ENCODE data around the gene TERT.
"Not testable (repeated sequence)": the region's sequence is repeated elsewhere in the genome, so short reads cannot be mapped to it uniquely, and the experiment has no call there.

Gene TERT

GRCh38 chr5:1278656-1279442, 16.0 kb downstream of the TERT start:
- DNase-seq (ENCODE audit: low read depth), result no peak

- DNase-seq (ENCODE audit: low read depth), result no peak
Measured at GRCh38 chr5:1278216-1278615, 16.7 kb downstream of the TERT start.

- no peak for DNase-seq (ENCODE audit: low read depth)
Measured at GRCh38 chr5:1277781-1278180, 17.1 kb downstream of the TERT start.

- DNase-seq (ENCODE audit: low read depth), result no peak
Measured at GRCh38 chr5:1277331-1277730, 17.5 kb downstream of the TERT start.

- DNase-seq (ENCODE audit: low read depth), result no peak
Measured at GRCh38 chr5:1276930-1277329, 17.9 kb downstream of the TERT start.

- DNase-seq (ENCODE audit: low read depth), result not testable (repeated sequence)
Measured at GRCh38 chr5:1275397-1276391, 19.2 kb downstream of the TERT start.

- DNase-seq (ENCODE audit: low read depth), result no peak
Measured at GRCh38 chr5:1274471-1274870, 20.4 kb downstream of the TERT start.

- DNase-seq (ENCODE audit: low read depth), result no peak
Measured at GRCh38 chr5:1273745-1274144, 21.1 kb downstream of the TERT start.

- DNase-seq (ENCODE audit: low read depth), result no peak
Measured at GRCh38 chr5:1272201-1272600, 22.7 kb downstream of the TERT start.

GRCh38 chr5:1270933-1271914, 23.6 kb downstream of the TERT start:
- DNase-seq (ENCODE audit: low read depth), result no peak

GRCh38 chr5:1270426-1270825, 24.4 kb downstream of the TERT start:
- DNase-seq (ENCODE audit: low read depth), result no peak

- DNase-seq (ENCODE audit: low read depth), result peak; percentile 12
Measured at GRCh38 chr5:1268666-1269065, 26.2 kb downstream of the TERT start.

- no peak for DNase-seq (ENCODE audit: low read depth)
Measured at GRCh38 chr5:1268056-1268455, 26.8 kb downstream of the TERT start.

- DNase-seq (ENCODE audit: low read depth), result not testable (repeated sequence)
Measured at GRCh38 chr5:1267464-1267863, 27.4 kb downstream of the TERT start.

- no peak for DNase-seq (ENCODE audit: low read depth)
Measured at GRCh38 chr5:1266791-1267190, 28.1 kb downstream of the TERT start.

- no peak for DNase-seq (ENCODE audit: low read depth)
Measured at GRCh38 chr5:1265461-1266455, 29.1 kb downstream of the TERT start.

GRCh38 chr5:1265026-1265425, 29.8 kb downstream of the TERT start:
- DNase-seq (ENCODE audit: low read depth), result no peak

GRCh38 chr5:1264211-1264610, 30.7 kb downstream of the TERT start:
- DNase-seq (ENCODE audit: low read depth), result no peak

GRCh38 chr5:1262381-1262780, 32.5 kb downstream of the TERT start:
- no peak for DNase-seq (ENCODE audit: low read depth)

GRCh38 chr5:1261643-1262042, 33.2 kb downstream of the TERT start:
- DNase-seq (ENCODE audit: low read depth), result no peak
